GM18907 (cell line): Measurements from ENCODE around the gene MEGF11.
"Not testable (repeated sequence)": the region's sequence is repeated elsewhere in the genome, so short reads cannot be mapped to it uniquely, and the experiment has no call there.

Experiments used
- ATAC-seq: cut with Tn5 transposase; IDR thresholded peaks from one replicate; pipeline ENCODE4 v1.9.1; 2021; ENCODE audit warnings: mild to moderate bottlenecking, moderate library complexity; ENCODE audit not compliant: unreplicated experiment

Gene MEGF11

DNA sequence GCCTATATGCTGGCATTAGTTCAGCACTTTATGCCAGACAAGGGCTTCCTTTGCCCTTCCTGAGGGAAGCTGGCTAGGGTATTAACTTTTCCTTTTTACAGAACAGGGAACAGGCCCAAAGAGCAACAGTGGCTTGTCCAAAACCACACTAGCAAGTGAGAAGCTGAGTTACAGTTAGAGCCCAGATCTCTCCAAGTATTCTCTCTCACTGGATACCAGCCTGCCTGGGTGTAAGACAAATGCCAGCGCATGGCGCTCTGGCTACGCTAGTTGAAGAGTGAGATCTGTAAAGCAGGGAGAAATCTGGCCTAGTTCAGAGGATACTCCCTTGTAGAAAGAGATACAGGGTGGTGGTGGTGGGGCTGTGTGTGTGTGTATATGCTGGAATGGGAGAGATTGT lies 345.9 kb downstream of the MEGF11 start:
- ATAC-seq: no peak

DNA sequence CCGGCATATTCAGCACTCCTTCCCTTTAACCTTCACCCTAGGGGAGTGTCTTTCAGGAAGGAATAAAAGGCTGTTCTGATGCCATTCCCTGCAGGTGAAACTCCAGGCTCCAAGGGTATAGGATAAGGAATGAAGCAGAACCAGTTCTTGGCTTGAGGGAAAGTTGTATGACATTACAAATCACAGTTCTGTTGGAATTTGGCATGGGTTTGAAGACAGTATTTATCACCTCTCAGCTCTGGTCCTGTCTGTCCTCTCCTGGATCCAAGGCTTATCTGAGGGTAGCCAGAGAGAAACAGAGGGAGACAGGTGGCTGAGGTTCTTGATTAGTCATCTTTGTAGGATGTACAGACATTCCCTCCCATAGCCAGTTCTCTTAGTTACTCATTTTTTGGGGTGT lies 347.2 kb downstream of the MEGF11 start:
- ATAC-seq: no peak

DNA sequence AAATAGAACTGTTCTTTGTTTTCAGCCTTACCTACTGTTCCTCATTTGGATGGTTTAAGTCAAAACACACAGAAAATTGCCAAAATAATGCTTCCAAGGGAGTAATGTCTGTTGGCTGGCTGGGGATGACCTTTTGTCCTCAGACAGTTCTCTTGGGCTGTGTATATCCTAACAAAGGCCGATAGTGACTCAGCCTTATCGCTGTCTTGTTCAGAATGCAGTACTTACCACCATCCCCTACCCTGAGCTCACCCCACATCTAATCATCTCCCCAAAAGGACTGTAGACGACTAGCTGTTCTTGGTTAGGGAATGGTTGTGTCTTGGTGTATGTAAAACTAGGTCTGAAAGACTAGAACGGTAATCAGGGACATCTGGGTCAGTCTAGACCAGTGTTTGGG lies 349.2 kb downstream of the MEGF11 start:
- ATAC-seq: no peak

DNA sequence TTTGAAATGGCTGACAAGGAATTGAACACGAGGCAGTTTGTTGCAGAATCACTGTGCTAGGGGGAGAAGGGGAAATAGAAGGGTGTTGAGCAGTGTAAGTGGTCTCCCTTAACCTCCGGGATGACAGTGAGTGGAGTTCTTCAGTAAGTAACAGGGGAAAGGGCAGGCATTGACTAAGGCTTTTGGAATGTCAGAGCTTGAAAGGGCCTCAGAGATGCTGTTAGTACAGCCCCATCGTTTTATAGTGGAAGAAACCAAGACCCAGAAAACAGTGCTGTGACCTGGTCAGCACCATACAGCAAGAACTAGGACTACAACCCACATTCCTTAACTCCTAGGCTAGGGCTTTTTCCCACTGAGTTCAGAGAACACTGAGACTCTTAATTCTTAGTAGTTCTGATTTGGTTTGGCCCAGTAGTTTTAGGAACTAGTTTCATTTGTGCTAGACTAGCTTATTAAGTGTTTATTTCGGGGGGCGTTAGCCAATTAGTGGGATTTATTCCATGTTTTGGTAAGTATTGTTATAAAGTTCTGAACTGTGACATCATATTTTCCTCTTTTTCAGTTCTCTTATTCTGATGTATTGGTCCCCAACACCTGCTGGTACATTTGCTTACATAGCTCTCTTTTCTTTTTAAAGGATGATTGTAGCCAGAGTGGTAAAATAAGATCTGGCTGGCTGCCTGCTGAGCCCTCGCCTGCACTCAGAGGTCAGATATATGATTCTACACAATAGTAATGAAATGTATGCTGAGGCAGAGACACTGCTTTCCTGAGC lies 350.1 kb downstream of the MEGF11 start:
- ATAC-seq: no peak

DNA sequence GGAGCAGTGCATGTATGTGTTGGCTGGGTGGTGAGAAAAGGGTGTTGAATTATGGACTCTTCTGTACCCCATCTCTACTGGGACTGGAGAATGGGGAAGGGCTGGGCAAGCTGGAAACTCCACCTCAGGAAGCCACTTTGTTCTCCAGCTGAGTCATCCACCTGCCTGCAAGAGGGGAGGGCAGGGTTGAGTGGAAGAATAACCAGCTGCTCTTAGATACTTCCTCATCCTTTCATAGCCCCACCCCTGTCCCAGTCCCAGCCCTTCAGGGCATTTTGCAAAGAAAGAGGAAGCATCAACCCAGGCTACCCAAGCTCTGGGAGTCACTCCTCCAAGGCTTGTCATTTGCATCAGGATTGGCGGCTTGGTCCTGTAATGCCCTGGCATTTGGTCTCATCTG lies 351.2 kb downstream of the MEGF11 start:
- ATAC-seq: peak; percentile 71

DNA sequence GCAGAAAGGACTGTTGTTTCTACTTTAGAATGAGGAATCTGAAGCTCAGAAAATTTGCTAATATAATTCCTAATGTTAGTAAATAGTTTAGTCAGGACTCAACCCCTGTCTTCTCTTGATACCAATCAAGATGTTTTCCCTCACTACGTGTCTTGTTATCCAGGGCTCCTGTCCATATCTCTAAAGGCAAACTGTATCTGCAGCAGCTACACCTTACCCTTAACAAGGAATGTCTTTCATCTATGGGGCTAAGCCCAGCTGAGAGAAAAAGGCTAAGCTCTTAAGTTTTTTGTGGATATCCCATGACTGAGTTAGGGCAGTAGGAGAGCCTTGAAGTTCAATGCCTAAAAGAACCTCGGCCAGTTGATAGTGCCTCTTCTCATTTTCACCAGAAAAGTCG lies 351.7 kb downstream of the MEGF11 start:
- no peak for ATAC-seq

DNA sequence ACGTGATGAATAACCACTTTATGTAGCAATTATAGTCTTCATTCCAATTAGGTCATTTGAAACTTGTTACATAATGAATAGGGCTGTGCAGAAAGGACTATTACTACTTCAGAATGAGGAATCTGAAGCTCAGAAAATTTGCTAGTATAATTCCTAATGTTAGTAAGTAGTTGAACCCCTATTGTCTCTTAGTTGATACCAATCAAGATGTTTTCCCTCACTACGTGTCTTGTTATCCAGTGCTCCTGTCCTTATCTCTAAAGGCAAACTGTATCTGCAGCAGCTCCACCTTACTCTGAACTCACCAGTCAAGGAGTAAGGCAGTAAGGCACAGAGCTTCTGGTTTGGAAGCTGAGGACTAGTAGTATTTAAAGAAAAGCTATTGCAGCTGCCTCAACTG lies 352.2 kb downstream of the MEGF11 start:
- no peak for ATAC-seq

DNA sequence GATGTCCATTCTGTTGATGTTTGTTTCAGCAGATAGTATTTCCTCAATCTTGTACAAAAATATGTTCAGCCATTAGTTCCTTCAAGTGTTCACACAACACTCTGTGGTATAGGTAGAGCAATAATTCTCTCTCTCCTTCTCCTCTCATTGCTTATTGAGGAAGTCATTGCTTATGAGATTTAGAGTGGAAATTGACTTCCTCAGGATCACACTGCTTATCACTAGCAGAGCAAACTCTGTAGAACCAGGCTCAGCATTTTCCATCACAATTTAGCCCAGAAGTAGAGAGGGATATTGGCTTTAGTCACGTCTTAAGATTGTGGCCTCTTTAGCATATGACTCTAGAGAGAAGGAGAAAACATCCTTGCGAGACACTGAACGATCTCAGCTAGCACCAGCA lies 353.1 kb downstream of the MEGF11 start:
- no peak for ATAC-seq

DNA sequence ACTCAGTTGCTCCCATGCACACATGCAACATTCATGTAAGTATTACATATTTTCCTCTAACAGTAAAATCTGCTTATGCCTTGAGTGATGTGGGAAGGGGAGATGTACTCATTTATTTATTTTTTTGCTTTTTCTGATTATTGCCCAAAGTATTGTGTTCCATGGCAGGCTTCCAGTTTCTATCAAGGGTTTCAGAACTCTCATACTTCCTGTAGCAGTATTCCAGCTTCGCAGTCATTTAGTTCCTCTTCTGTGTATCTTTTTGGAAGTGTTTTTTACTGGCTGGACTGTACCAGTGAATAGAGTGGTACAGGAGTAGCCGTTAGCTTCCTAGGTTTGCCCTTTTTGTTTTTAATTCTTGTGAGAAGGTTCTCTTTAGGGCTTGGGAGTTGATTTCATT lies 357.3 kb downstream of the MEGF11 start:
- no peak for ATAC-seq

DNA sequence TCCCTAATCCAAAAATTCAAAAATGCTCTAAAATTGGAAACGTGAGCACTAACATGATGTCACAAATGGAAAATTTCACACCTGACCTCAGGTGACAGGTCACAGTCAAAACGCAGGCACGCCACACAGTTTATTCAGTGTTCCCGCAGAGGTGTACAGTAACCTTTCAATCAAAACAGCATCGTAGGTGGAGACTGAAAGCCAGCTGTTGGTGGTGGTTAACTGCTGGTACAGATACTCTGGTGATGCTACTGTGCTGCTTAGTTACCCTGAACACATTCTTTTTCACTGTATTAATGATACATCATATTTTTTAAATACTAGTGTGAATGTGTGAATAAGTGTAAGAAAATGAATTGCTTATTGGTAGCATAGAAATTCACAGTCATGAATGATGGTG lies 360.5 kb downstream of the MEGF11 start:
- no peak for ATAC-seq

DNA sequence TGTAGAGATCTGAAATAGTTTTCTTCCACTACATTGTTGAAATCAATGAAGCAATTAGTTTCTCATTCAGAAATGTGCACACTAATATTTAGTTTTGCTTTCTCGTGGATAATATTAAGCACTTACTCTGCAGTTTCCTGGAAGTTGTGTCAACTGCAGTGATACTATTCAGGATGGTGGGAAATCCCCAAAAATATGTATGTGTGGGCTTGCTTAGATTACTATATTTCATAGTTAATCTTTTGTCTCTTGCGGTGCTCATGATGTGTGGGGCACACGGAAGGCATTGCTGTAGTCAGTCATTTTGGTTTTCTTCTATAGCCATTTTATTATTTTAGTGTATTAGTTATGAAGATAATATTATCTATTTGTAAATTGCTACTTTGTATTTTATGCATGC lies 364.6 kb downstream of the MEGF11 start:
- no peak for ATAC-seq

DNA sequence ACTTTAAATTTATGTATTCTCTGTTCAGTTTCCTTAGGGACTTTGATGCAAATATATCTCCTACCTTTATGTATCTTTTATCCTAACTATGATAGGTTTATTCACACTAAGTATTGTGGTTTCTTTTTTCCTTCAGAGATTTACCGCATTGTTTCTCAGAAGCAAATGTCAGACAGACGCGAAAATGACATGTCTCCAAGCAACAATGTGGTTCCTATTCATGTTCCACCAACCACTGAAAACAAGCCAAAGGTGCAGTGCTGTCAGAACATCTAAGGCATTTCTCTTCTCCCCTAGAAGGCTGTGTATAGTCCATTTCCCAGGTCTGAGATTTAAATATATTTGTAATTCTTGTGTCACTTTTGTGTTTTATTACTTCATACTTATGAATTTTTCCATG lies 366.0 kb downstream of the MEGF11 start:
- ATAC-seq: no peak

DNA sequence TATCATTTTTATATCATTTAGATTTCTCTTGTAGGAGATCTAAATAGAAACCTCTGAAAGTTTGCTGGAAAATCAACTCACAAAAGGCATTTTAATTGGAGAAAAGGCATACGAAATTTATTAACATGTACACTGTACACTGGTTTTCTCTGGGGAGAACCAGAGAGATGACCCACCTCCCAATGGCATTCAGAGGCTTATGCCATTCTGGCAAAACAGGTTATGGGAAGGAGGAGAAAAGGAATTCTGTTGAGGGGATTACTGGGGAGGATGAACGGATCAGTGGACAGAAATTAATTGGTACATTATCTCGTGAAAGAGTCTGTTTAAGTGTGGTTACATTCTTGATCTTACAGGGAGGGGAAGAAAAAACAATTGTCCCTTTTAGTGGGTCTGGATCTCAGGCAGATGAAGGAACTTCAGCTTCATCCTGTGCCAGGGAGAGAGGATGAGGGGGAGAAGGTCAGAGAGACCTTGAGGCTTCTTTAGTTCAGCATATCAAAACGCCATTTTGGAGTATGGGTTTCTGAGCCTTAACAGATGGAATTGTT lies 367.8 kb downstream of the MEGF11 start:
- no peak for ATAC-seq

DNA sequence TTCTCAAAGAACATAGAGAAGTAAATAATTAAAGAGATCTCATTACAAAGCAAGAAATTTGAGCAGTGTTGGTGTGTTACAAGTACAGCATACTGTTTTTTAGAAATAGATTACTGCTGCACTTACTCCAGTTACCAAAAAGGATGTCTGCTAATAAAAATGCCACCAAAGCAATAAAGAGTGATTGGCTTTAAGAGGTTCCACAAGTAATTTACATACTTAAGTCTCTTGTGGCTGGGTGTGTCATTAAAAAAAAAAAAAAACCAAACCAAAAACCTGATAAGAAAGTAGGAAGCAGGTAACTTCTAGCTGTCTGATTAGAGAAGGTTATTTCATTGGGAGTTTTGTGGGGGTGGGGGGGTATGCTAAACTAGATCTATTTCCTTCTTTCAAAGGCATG lies 369.0 kb downstream of the MEGF11 start:
- ATAC-seq: no peak

DNA sequence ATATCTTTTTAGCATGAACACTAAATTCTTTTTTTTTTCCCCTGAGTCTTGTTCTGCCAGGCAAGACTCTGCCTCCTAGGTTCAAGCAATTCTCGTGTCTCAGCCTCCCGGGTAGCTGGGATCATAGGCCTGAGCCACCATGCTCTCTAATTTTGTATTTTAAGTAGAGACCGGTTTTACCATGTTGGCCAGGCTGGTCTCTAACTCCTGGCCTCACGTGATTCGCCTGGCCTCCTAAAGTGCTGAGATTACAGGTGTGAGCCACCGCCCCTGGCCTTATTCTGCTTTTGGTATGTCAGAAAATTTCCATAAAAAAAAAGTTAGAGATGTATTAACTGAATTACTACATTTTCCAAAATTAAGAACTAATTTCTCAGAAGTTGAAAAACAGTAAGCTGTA lies 370.0 kb downstream of the MEGF11 start:
- ATAC-seq: no peak

DNA sequence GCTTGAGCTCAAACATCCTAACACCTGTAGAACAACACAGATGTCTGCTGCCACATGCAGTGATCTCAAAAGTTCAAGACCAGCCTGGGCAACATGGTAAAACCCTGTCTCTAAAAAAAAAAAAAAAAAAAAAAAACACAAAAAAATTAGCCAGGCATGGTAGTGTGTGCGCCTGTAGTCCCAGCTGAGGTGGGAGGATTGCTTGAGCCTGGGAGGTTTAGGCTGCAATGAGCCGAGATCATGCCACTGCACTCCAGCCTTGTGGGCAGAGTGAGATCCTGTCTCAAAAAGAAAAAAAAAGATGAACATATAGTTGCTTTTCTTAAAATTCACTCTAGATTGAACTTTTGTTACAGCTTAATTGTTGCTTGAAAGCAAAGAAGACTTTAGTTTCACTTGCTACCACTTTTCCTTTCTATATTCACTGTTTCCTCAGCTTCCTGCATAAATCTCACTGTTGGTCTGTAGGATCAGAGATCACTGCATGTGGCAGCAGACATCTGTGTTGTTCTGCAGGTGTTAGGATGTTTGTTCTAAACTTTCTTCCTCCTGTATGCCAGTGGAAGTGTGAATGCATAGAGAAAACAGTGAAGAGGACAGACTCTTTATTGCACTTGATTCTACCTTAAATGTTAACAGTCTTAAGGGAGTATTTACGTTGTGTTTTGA lies 371.6 kb downstream of the MEGF11 start:
- no peak for ATAC-seq

DNA sequence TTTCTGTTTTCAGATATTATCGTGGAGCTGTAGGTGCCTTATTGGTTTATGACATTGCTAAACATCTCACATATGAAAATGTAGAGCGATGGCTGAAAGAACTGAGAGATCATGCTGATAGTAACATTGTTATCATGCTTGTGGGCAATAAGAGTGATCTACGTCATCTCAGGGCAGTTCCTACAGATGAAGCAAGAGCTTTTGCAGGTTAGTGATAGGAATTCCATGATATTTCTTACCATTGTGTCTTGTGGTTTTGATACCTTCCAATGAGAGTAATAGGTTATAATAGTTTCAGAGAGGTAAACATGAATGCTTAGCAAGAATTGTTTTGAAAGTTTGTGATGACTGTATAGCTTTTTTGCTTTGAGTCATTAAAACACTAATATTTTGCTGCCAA lies 375.8 kb downstream of the MEGF11 start:
- no peak for ATAC-seq

DNA sequence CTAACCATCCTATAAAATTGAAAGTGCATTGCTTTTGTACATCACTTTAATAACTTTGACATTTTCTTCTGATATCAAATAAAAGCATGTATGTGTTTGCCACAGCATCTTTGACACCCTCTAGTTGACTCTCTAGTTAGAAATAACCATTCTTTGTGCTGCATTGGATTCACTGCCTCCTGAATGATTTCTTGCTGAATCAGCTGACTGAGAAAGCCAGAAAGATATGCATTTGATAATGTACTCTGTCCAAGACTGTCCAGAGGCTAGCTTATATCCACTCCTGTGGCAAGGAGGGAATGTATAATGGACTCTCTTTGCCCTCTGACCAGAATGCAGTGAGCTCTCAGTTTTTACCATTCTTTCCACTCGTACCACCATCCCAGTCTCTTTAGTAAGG lies 378.1 kb downstream of the MEGF11 start:
- no peak for ATAC-seq

DNA sequence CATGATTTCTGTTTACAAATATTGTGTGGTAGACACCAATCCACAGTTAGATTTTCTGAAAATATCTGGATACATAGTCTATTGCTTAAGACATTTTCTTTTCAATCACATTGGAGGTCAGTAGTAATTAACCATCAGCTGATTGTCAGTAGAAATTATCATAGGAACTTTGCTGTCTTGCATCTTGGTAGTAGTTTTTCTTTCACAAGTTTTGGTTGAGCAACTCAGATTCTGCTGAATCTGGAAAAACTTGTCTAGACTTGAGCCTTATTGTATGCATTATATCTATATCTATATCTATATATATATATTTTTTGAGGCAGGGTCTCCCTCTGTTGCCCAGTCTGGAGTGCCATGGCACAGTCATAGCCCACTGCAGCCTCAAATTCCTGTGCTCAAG lies 380.3 kb downstream of the MEGF11 start:
- no peak for ATAC-seq

DNA sequence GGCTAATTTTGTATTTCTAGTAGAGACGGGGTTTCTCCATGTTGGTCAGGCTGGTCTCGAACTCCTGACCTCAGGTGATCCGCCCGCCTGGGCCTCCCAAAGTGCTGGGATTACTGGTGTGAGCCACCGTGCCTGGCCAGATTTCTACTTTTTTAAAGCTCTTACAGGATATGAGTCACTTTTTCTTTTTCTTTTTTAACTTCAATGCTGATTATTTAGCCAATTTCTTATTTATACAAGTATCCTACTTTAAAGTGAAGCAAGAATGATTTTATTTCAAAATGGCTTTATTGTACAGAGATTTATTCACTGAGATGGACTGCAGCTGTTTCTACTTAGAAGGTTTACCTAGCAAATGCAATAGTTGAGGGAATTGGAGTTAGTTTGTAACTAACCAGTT lies 381.0 kb downstream of the MEGF11 start:
- not testable (repeated sequence) for ATAC-seq

DNA sequence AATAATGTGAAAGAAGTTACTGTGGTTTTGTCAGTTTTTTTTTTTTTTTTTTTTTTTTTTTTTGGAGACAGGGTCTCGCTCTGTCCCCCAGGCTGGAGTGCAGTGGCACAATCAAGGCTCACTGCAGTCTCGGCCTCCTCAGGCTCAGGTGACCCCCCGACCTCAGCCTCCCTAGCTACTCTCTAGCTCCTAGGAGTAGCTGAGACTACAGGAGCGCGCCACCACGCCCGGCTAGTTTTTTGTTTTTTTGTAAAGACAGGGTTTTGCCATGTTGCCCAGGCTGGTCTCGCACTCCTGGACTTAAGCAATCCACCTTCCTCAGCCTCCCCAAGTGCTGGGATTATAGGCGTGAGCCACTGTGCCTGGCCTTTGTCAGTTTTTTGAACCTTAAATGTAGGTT lies 381.7 kb downstream of the MEGF11 start:
- ATAC-seq: not testable (repeated sequence)

DNA sequence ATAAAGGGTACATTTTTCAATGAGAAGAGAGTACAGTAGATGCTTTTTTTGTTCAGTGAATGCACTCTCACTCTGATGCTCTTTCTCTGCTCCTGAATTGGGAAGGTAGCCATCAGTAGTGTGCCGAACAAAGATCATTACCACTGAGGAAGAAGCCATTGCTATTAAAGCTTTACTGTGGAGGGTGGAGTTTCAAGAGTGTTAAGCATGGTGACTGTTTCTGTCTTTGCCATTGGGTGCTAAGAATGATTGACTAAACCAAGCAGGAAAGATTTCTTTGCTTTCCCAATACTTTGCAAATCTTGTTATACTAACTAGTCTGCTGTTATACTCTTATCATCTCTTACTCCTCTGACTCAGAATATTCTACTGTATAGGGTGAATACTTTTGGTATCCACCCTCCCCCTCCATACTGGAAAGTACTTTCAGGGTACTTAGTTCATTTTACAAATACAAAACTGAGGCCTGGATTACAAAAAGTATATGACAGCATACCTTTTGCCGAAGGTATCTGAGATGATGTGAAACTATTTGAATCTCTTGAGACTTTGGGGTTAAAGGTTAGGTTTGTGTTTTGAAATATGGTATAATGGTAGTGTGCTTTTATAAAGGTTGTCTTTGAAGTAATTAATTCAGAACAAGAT lies 382.5 kb downstream of the MEGF11 start:
- no peak for ATAC-seq
